HepG2 (cell line): ENCODE results near the gene CBLC. TPM values are rescaled to one million over a fixed set of nuclear protein-coding genes. Genes with fewer than 3 reads are reported as not detected.

Experiments
- REXO4 ChIP-seq: sonication (generic); formaldehyde crosslinking; IDR thresholded peaks from 2 replicates; pipeline ENCODE4 v1.8.0; 2022; ENCODE audit warnings: missing genetic modification reagents, mild to moderate bottlenecking, borderline replicate concordance
- STAT5B ChIP-seq: sonication (generic); formaldehyde crosslinking; IDR thresholded peaks from 2 replicates; pipeline ENCODE4 v1.4.0; 2020; ENCODE audit warnings: missing genetic modification reagents
- polyA plus RNA-seq, 8 experiments: library from polyadenylated mRNA; depleted of rRNA in 3 of 8; stranded (reverse) in 7 of 8; unstranded in 1 of 8; fragments of >200 nt; fragmentation: Illumina TruSeq in 4 of 8; extraction: Trizol in 4 of 8; gene quantifications; 2 replicates each; pipeline versions ENCODE4 v1.2.1 to v1.2.3, GENCODE V29; 2011 to 2016; ENCODE audit warnings: low read depth in 4 of 8, missing spikeins in 1 of 8, mixed read lengths in 1 of 8; ENCODE audit not compliant: insufficient read depth in 1 of 8
- total RNA-seq, 5 experiments: library from RNA; depleted of rRNA; stranded (reverse); fragments of >200 nt; fragmentation: Illumina TruSeq; extraction: Trizol; gene quantifications; 2 replicates each; pipeline ENCODE4 v1.2.3, GENCODE V29; 2016; ENCODE audit warnings: low read depth in 1 of 5
- TF ChIP-seq, protein P1 (sequence below), 2 experiments: sonication (generic) in 1 of 2; formaldehyde crosslinking in 1 of 2; IDR thresholded peaks; 2 replicates each; pipeline versions ENCODE4 v1.4.0 to v1.6.1; 2016 to 2020; ENCODE audit warnings: borderline replicate concordance in 1 of 2, low read depth in 1 of 2, mild to moderate bottlenecking in 1 of 2, missing genetic modification reagents in 1 of 2
- TF ChIP-seq, protein P2 (sequence below): sonication (generic); formaldehyde crosslinking; IDR thresholded peaks from 2 replicates; pipeline ENCODE4 v1.4.0; 2020; ENCODE audit warnings: missing genetic modification reagents, borderline replicate concordance
- TF ChIP-seq, protein P3 (sequence below): IDR thresholded peaks from 2 replicates; pipeline ENCODE4 v1.6.1; 2016
- TF ChIP-seq, protein P4 (sequence below): sonication (generic); formaldehyde crosslinking; IDR thresholded peaks from one replicate; pipeline ENCODE4 v1.5.1; 2020; ENCODE audit warnings: mild to moderate bottlenecking, missing genetic modification reagents; ENCODE audit errors: not compliant biosample characterization

CBLC gene
- total and polyA plus RNA-seq, 2 of the 13 experiments (the other 11 are each of a cell fraction or from before 2014, with no cell fraction given): 1.8 to 2.6 TPM

DNA sequence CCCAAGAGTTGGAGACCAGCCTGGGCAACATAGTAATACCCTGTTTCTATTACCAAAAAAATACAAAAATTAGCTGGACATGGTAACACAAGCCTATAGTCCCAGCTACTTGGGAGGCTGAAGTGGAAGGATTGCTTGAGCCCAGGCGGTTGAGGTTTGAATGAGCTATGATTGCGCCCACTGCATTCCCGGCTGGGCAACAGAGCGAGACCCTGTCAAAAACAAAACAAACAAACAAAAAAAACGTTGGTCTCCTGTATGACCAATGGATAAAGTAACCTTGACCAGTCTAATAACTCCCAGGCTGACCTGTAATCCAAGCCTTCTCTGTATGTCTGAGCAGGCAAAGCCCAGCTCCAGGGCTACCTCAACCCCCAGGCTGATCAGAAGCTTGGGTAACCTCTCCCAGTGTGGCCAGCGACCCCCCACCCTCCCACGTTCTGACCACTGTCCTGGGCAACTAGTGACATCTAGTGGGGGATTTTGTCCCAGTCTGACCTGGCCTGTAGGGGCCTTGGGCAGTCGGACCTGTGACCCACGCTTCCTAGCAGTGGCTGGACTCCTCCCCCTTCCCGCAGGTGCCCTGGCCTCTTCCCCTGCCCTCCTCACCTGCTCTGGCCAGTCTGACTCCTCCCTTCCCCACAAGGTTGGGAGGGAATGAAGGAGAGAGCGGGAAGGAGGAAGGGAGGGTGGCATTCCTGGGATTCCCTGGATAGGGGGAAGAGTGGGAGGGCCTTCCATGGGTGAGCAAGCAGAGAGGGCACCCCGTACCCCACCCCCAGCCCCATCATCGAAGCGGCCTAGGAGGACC is 30.2 kb downstream of the CBLC start (continued):
- TF ChIP-seq, protein P1, sequence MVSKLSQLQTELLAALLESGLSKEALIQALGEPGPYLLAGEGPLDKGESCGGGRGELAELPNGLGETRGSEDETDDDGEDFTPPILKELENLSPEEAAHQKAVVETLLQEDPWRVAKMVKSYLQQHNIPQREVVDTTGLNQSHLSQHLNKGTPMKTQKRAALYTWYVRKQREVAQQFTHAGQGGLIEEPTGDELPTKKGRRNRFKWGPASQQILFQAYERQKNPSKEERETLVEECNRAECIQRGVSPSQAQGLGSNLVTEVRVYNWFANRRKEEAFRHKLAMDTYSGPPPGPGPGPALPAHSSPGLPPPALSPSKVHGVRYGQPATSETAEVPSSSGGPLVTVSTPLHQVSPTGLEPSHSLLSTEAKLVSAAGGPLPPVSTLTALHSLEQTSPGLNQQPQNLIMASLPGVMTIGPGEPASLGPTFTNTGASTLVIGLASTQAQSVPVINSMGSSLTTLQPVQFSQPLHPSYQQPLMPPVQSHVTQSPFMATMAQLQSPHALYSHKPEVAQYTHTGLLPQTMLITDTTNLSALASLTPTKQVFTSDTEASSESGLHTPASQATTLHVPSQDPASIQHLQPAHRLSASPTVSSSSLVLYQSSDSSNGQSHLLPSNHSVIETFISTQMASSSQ (IDR thresholded peaks at IDR 0.05; ENCODE audit: low read depth): no peak
- TF ChIP-seq, protein P1 (CRISPR knock-in tag; IDR thresholded peaks at IDR 0.05; ENCODE audit: borderline replicate concordance): no peak
- TF ChIP-seq, protein P2, sequence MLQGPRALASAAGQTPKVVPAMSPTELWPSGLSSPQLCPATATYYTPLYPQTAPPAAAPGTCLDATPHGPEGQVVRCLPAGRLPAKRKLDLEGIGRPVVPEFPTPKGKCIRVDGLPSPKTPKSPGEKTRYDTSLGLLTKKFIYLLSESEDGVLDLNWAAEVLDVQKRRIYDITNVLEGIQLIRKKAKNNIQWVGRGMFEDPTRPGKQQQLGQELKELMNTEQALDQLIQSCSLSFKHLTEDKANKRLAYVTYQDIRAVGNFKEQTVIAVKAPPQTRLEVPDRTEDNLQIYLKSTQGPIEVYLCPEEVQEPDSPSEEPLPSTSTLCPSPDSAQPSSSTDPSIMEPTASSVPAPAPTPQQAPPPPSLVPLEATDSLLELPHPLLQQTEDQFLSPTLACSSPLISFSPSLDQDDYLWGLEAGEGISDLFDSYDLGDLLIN (CRISPR knock-in tag): no peak
- TF ChIP-seq, protein P3, sequence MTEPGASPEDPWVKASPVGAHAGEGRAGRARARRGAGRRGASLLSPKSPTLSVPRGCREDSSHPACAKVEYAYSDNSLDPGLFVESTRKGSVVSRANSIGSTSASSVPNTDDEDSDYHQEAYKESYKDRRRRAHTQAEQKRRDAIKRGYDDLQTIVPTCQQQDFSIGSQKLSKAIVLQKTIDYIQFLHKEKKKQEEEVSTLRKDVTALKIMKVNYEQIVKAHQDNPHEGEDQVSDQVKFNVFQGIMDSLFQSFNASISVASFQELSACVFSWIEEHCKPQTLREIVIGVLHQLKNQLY: no peak
- TF ChIP-seq REXO4 (no peak), STAT5B (CRISPR knock-in tag) (no peak)
- TF ChIP-seq, protein P4, sequence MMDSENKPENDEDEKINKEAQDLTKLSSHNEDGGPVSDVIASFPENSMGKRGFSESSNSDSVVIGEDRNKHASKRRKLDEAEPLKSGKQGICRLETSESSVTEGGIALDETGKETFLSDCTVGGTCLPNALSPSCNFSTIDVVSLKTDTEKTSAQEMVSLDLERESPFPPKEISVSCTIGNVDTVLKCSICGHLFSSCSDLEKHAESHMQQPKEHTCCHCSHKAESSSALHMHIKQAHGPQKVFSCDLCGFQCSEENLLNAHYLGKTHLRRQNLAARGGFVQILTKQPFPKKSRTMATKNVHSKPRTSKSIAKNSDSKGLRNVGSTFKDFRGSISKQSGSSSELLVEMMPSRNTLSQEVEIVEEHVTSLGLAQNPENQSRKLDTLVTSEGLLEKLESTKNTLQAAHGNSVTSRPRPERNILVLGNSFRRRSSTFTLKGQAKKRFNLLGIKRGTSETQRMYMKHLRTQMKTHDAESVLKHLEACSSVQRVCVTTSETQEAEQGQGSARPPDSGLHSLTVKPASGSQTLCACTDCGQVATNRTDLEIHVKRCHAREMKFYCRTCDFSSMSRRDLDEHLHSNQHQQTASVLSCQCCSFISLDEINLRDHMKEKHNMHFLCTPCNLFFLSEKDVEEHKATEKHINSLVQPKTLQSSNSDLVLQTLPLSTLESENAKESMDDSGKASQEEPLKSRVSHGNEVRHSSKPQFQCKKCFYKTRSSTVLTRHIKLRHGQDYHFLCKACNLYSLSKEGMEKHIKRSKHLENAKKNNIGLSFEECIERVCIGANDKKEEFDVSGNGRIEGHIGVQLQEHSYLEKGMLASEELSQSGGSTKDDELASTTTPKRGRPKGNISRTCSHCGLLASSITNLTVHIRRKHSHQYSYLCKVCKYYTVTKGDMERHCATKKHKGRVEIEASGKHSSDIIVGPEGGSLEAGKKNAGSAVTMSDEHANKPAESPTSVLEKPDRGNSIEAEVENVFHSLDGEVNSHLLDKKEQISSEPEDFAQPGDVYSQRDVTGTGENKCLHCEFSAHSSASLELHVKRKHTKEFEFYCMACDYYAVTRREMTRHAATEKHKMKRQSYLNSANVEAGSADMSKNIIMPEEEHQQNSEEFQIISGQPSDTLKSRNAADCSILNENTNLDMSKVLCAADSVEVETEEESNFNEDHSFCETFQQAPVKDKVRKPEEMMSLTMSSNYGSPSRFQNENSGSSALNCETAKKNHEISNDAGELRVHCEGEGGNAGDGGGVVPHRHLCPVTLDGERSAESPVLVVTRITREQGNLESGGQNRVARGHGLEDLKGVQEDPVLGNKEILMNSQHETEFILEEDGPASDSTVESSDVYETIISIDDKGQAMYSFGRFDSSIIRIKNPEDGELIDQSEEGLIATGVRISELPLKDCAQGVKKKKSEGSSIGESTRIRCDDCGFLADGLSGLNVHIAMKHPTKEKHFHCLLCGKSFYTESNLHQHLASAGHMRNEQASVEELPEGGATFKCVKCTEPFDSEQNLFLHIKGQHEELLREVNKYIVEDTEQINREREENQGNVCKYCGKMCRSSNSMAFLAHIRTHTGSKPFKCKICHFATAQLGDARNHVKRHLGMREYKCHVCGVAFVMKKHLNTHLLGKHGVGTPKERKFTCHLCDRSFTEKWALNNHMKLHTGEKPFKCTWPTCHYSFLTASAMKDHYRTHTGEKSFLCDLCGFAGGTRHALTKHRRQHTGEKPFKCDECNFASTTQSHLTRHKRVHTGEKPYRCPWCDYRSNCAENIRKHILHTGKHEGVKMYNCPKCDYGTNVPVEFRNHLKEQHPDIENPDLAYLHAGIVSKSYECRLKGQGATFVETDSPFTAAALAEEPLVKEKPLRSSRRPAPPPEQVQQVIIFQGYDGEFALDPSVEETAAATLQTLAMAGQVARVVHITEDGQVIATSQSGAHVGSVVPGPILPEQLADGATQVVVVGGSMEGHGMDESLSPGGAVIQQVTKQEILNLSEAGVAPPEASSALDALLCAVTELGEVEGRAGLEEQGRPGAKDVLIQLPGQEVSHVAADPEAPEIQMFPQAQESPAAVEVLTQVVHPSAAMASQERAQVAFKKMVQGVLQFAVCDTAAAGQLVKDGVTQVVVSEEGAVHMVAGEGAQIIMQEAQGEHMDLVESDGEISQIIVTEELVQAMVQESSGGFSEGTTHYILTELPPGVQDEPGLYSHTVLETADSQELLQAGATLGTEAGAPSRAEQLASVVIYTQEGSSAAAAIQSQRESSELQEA (CRISPR knock-in tag): peak; percentile 9
